Measurements from ENCODE around the gene TBC1D4.

- TF ChIP-seq CTCF (conservative IDR thresholded peaks at IDR 0.05; ENCODE audit: low read length) (no peak), EZH2phosphoT487 (IDR thresholded peaks at IDR 0.05; ENCODE audit: borderline replicate concordance) (no peak)
These were observed 20.7 kb downstream of the TBC1D4 start for GRCh38 chr13:75461314-75461713.
